Pancreas (tissue), 10 donors: ENCODE results near the gene TLR4. TPM values are rescaled to one million over a fixed set of nuclear protein-coding genes. Genes with fewer than 3 reads are reported as not detected.

Experiments used
- ATAC-seq, 4 donors: fragments of 200-7000 bp; cut with Tn5 transposase; one replicate each; pipeline versions ENCODE4 v1.8.0 to v1.9.1; 2020; ENCODE audit warnings: mild to moderate bottlenecking in 4 of 4, moderate library complexity in 4 of 4
- DNase-seq, 6 donors: peaks; one replicate each; pipeline ENCODE4 v3.0.0-alpha.2; 2020
- FAIRE-seq: peaks from 2 replicates; lab custom pipeline; 2012; peaks lifted over from hg19 to GRCh38; lab: Jason Lieb, UNC
- H3K27ac ChIP-seq, 4 donors: fragments of 200-600 bp; sonication (generic); 1 replicate in 3 of 4; 2 replicates in 1 of 4; pipeline versions ENCODE4 v1.5.0 to v1.8.0; 2020
- H3K27me3 ChIP-seq, 4 donors: fragments of 200-600 bp; one replicate each; pipeline ENCODE4 v1.8.0; 2021
- H3K36me3 ChIP-seq, 3 donors: fragments of 200-600 bp; sonication (generic) in 1 of 3; one replicate each; pipeline versions ENCODE4 v1.5.0 to v1.8.0; 2020 to 2021
- H3K4me1 ChIP-seq, 3 donors: fragments of 200-600 bp; one replicate each; pipeline ENCODE4 v1.8.0; 2021
- H3K4me3 ChIP-seq, 4 donors: fragments of 200-600 bp; sonication (generic) in 2 of 4; one replicate each; pipeline versions ENCODE4 v1.5.0 to v1.8.0; 2020 to 2021
- H3K9me3 ChIP-seq, 4 donors: fragments of 200-600 bp; one replicate each; pipeline ENCODE4 v1.8.0; 2021
- CTCF ChIP-seq, 4 donors: fragments of 200-600 bp; sonication (generic) in 3 of 4; IDR thresholded peaks; one replicate each; pipeline versions ENCODE4 v1.5.0 to v1.8.0; 2021; ENCODE audit warnings: antibody characterized with exemption in 4 of 4
- WGBS, 2 donors: extraction: QIAGEN DNeasy Blood & Tissue Kit; methylation state at CpG; one replicate each; pipeline ENCODE4 v1.1.7; 2013; 5-methylcytosine and 5-hydroxymethylcytosine counted together
- intact Hi-C, 3 donors: fragments of 100-400 bp; cut with DNase I; formaldehyde crosslinking; loops; one replicate each; pipeline versions ENCODE4 v1.11.1 to v1.14.2; 2022
- polyA plus RNA-seq, 2 donors: library from polyadenylated mRNA; stranded (reverse); fragments of 200-250 nt; gene quantifications; one replicate each; pipeline ENCODE4 v1.2.3, GENCODE V29; 2013
- total RNA-seq, 6 donors: library from RNA; stranded (reverse); fragmentation: NEBNext Ultra II Directional in 4 of 6; extraction: Animal tissue kit (Norgen Biotek cat#: 25700) in 4 of 6; gene quantifications; one replicate each; pipeline versions ENCODE4 v1.2.1 to v1.2.4, GENCODE V29; 2021 to 2023
- donor health status: healthy with polysubstance abuse.
- donor health status: DM: no; HTN: no; CAD: no; lungs with moderate emphysema.
- donor health status: DM: no; HTN: no; CAD: no.
- donor health status: control.
- donor health status: control.
- donor health status: Bipolar disorder and iron deficiency.
- donor health status: DM: yes; HTN: yes; CAD: no.
- donor health status: DM: no; HTN: no; CAD: no.
- donor health status: DM: no; HTN: no; CAD: no.
- donor health status: DM: yes; HTN: yes; CAD: no.

The TLR4 gene
- total and polyA plus RNA-seq, 8 donors = 0.68 to 9.1 (median 1.3) TPM

- peak overlapping the region in 1 of 4 donors; percentile 33 for H3K4me3 ChIP-seq
- ATAC-seq (no peak), FAIRE-seq (no peak), DNase-seq (no peak)
- no peaks in the 10 kb centered on the region for H3K9me3 ChIP-seq
- H3K27ac ChIP-seq = no peak overlapping the region
- no peaks in the 10 kb centered on the region for H3K36me3 ChIP-seq
- no peak for TF ChIP-seq CTCF (IDR thresholded peaks at IDR 0.05)
- no peaks in the 10 kb centered on the region for H3K27me3 ChIP-seq
- WGBS, 2 donors = 37 to 50% methylated on average over 4 of the region's 4 CpGs
- intact Hi-C loops = no loop called here
- no peaks in the 10 kb centered on the region for H3K4me1 ChIP-seq
Observed at GRCh38 chr9:117706421-117707116, 2.4 kb downstream of the TLR4 start.

GRCh38 chr9:117707561-117707960 is 3.4 kb downstream of the TLR4 start:
- DNase-seq (no peak), FAIRE-seq (no peak), ATAC-seq (no peak)
- no peak overlapping the region for H3K4me3 ChIP-seq
- intact Hi-C loops = no loop called here
- H3K4me1 ChIP-seq = no peaks in the 10 kb centered on the region
- no peak for TF ChIP-seq CTCF (IDR thresholded peaks at IDR 0.05)
- no peaks in the 10 kb centered on the region for H3K9me3 ChIP-seq
- 52 to 53% methylated on average over 1 of the region's 1 CpG for WGBS, 2 donors
- H3K27me3 ChIP-seq = no peaks in the 10 kb centered on the region
- no peak overlapping the region for H3K27ac ChIP-seq
- no peaks in the 10 kb centered on the region for H3K36me3 ChIP-seq

- H3K27ac ChIP-seq = no peak overlapping the region
- TF ChIP-seq CTCF (IDR thresholded peaks at IDR 0.05) = no peak
Observed at GRCh38 chr9:117709936-117710335, 5.7 kb downstream of the TLR4 start.

GRCh38 chr9:117714282-117714681 is 10.1 kb downstream of the TLR4 start:
- no peaks in the 10 kb centered on the region for H3K9me3 ChIP-seq
- ATAC-seq = no peak
- H3K4me1 ChIP-seq = peaks cover 0 to 8% (median 0%) of the 10 kb centered on the region in 3 donors
- H3K27me3 ChIP-seq = no peaks in the 10 kb centered on the region
- H3K36me3 ChIP-seq = no peaks in the 10 kb centered on the region
- intact Hi-C loops = no loop called here
- DNase-seq = no peak
- TF ChIP-seq CTCF (IDR thresholded peaks at IDR 0.05) = no peak
- H3K4me3 ChIP-seq = no peak overlapping the region
- H3K27ac ChIP-seq = no peak overlapping the region
- no peak for FAIRE-seq
- 69 to 70% methylated on average over 6 of the region's 6 CpGs for WGBS, 2 donors

More at GRCh38 chr9:117709936-117710335, 5.7 kb downstream of the TLR4 start:
- H3K4me3 ChIP-seq = no peak overlapping the region
- no peaks in the 10 kb centered on the region for H3K36me3 ChIP-seq
- H3K4me1 ChIP-seq = no peaks in the 10 kb centered on the region
- no peaks in the 10 kb centered on the region for H3K9me3 ChIP-seq
- DNase-seq = no peak
- WGBS, 2 donors = 87 to 97% methylated on average over 2 of the region's 2 CpGs
- H3K27me3 ChIP-seq = no peaks in the 10 kb centered on the region
- ATAC-seq = no peak
- intact Hi-C loops = no loop called here
- no peak for FAIRE-seq

- H3K36me3 ChIP-seq = no peaks in the 10 kb centered on the region
- ATAC-seq = no peak
- peaks cover 0 to 8% (median 0%) of the 10 kb centered on the region in 3 donors for H3K4me1 ChIP-seq
- no peak overlapping the region for H3K27ac ChIP-seq
- FAIRE-seq = no peak
- WGBS, 2 donors = 57 to 64% methylated on average over 5 of the region's 5 CpGs
- no peaks in the 10 kb centered on the region for H3K27me3 ChIP-seq
- no peak for TF ChIP-seq CTCF (IDR thresholded peaks at IDR 0.05)
- no peak overlapping the region for H3K4me3 ChIP-seq
- no peaks in the 10 kb centered on the region for H3K9me3 ChIP-seq
- intact Hi-C loops = no loop called here
- no peak for DNase-seq
Observed at GRCh38 chr9:117715411-117715989, 11.3 kb downstream of the TLR4 start.
